KMS-11 (cell line): Measurements from ENCODE around the gene LURAP1L.

Experiments used
- H2AFZ ChIP-seq: fragments of 200-600 bp; sonication (generic); 2 replicates; pipeline ENCODE4 v1.6.1; 2016; ENCODE audit warnings: antibody characterized with exemption, mixed run types, low read depth
- H3K27ac ChIP-seq: fragments of 200-600 bp; sonication (generic); 2 replicates; pipeline ENCODE4 v1.6.1; 2016; ENCODE audit warnings: mild to moderate bottlenecking, mixed run types
- H3K27me3 ChIP-seq: fragments of 200-600 bp; sonication (generic); 2 replicates; pipeline ENCODE4 v1.6.1; 2017; ENCODE audit warnings: mild to moderate bottlenecking, low read depth, mixed run types, moderate library complexity; ENCODE audit not compliant: insufficient read depth
- H3K36me3 ChIP-seq: fragments of 200-600 bp; sonication (generic); 2 replicates; pipeline ENCODE4 v1.6.1; 2017; ENCODE audit warnings: mild to moderate bottlenecking, mixed run types; ENCODE audit not compliant: insufficient read depth
- H3K4me1 ChIP-seq: fragments of 200-600 bp; sonication (generic); 2 replicates; pipeline ENCODE4 v1.6.1; 2016; ENCODE audit warnings: mild to moderate bottlenecking, low read depth, mixed run types; ENCODE audit not compliant: poor library complexity, severe bottlenecking
- H3K4me2 ChIP-seq: fragments of 200-600 bp; sonication (generic); 2 replicates; pipeline ENCODE4 v1.7.0; 2016; ENCODE audit warnings: mild to moderate bottlenecking, mixed run types
- H3K4me3 ChIP-seq: fragments of 200-600 bp; sonication (generic); IDR thresholded peaks from 2 replicates; pipeline ENCODE4 v1.6.1; 2017; ENCODE audit warnings: low read depth, low read length, mixed read lengths; ENCODE audit not compliant: insufficient read depth
- H3K79me2 ChIP-seq: fragments of 200-600 bp; sonication (generic); 2 replicates; pipeline ENCODE4 v1.6.1; 2016; ENCODE audit warnings: low read depth, mixed run types; ENCODE audit not compliant: insufficient read depth
- H3K9ac ChIP-seq: fragments of 200-600 bp; sonication (generic); 2 replicates; pipeline ENCODE4 v1.6.1; 2016; ENCODE audit warnings: mild to moderate bottlenecking, mixed run types
- H4K20me1 ChIP-seq: fragments of 200-600 bp; sonication (generic); 2 replicates; pipeline ENCODE4 v1.6.1; 2016; ENCODE audit warnings: mild to moderate bottlenecking, mixed run types; ENCODE audit not compliant: insufficient read depth
- TF ChIP-seq, protein P1 (sequence below): fragments of 200-600 bp; sonication (generic); conservative IDR thresholded peaks from 2 replicates; pipeline ENCODE4 v1.6.1; 2017; ENCODE audit warnings: low read depth, mild to moderate bottlenecking, antibody characterized with exemption, low read length, moderate library complexity, mixed read lengths

Gene LURAP1L

DNA sequence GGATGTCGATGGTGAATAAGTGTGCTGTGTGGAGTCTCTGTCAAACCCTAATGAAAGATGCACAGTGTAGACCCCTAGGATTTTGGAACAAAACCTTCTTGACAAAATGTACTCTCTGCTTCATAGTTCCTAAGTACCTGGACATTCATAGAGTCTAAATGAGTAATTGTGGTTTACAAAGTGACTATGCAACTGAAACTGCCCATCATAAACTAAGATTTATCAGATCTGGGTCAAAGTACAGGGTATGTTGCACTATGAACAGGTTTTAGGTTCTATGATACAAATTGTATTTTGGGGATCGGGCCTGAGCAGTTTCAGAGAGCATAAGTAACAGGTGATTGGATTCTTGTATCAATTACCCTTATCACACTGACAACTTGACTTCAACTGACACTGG is 79.4 kb downstream of the LURAP1L start:
- Histone ChIP-seq H3K36me3 (no peaks in the 10 kb centered on the region), H3K9ac (no peak overlapping the region), H3K27me3 (no peaks in the 10 kb centered on the region), H3K79me2 (no peaks in the 10 kb centered on the region), H3K27ac (no peak overlapping the region), H3K4me1 (peaks cover 14% of the 10 kb centered on the region), H4K20me1 (no peaks in the 10 kb centered on the region), H3K4me2 (no peak overlapping the region), H2AFZ (no peak overlapping the region), H3K4me3 (no peak overlapping the region)
- TF ChIP-seq, protein P1, sequence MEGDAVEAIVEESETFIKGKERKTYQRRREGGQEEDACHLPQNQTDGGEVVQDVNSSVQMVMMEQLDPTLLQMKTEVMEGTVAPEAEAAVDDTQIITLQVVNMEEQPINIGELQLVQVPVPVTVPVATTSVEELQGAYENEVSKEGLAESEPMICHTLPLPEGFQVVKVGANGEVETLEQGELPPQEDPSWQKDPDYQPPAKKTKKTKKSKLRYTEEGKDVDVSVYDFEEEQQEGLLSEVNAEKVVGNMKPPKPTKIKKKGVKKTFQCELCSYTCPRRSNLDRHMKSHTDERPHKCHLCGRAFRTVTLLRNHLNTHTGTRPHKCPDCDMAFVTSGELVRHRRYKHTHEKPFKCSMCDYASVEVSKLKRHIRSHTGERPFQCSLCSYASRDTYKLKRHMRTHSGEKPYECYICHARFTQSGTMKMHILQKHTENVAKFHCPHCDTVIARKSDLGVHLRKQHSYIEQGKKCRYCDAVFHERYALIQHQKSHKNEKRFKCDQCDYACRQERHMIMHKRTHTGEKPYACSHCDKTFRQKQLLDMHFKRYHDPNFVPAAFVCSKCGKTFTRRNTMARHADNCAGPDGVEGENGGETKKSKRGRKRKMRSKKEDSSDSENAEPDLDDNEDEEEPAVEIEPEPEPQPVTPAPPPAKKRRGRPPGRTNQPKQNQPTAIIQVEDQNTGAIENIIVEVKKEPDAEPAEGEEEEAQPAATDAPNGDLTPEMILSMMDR, result no peak

DNA sequence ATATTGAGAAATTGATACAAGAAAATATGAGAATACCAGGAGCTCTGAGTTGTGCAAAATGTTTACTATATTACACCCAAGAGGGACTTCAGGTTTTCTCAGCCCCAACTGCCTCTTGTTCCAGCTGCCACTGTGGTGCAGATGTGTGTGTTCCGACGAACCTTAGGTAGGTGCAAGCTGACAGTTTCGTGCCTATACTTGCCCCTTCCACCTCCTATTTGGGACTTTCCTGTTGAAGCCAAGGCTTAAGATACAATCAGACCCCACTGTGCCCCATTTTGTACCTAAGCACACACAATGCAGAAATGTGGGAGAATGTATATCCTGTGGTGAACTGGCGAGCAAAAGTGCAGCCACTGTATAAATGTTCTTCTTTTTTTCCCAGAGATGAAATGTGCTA is 80.2 kb downstream of the LURAP1L start:
- no peaks in the 10 kb centered on the region for H3K27me3 ChIP-seq
- no peak overlapping the region for H2AFZ ChIP-seq
- no peaks in the 10 kb centered on the region for H3K79me2 ChIP-seq
- H3K27ac ChIP-seq, result no peak overlapping the region
- H3K4me3 ChIP-seq, result no peak overlapping the region
- peaks cover 14% of the 10 kb centered on the region for H3K4me1 ChIP-seq
- no peaks in the 10 kb centered on the region for H4K20me1 ChIP-seq
- TF ChIP-seq, protein P1, result no peak
- no peak overlapping the region for H3K4me2 ChIP-seq
- H3K36me3 ChIP-seq, result no peaks in the 10 kb centered on the region
- H3K9ac ChIP-seq, result no peak overlapping the region

DNA sequence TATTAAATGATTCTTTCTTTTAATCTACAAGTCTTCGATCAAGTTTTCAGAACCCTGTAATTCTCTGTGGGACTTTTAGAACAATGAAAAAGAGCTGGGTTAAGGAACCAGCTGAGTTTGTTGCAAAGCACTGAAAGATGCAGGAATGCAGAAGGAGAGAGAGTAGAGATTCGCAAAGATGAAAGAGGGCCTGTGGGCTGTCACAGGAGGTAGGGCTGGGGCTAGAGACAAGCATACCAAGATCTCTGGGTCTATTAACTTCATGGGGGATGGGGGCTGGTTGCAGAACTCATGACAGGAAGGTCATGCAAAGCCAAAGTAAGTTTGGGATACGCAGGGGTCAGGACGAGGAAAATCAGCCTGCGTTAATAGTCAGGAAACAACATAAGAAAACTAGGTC is 81.8 kb downstream of the LURAP1L start:
- H3K36me3 ChIP-seq, result no peaks in the 10 kb centered on the region
- H3K79me2 ChIP-seq, result no peaks in the 10 kb centered on the region
- no peak overlapping the region for H3K27ac ChIP-seq
- no peak overlapping the region for H3K4me3 ChIP-seq
- no peaks in the 10 kb centered on the region for H3K27me3 ChIP-seq
- no peak overlapping the region for H3K4me2 ChIP-seq
- peaks cover 14% of the 10 kb centered on the region for H3K4me1 ChIP-seq
- no peak overlapping the region for H3K9ac ChIP-seq
- no peak overlapping the region for H2AFZ ChIP-seq
- no peaks in the 10 kb centered on the region for H4K20me1 ChIP-seq
- TF ChIP-seq, protein P1, result no peak

DNA sequence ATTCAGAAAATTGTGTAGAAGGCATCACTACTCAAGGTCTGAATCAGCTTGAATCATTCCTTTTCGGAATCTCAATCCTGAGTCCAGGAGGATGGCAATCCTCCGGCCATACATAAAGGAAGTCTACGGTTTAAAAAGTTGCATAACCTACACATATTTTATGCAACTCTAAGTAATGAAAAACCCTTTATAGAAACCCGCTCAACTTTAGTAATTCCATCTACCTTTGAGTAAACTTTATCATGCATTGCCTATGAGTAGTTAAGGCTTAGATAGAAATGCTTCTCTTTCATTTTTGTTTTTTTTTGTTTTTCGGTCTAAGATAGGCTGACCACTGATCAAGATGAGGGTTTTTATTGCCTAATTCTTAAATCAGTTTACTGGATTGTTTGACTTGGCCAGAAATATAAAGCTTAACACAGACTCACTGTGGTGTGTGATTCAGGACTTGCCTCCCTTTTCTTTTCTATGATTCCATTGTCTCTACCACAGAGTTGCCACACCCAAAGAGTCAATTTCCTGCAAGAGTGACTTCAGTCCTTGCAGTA is 85.0 kb downstream of the LURAP1L start:
- Histone ChIP-seq H3K4me2 (no peak overlapping the region), H2AFZ (no peak overlapping the region)
- TF ChIP-seq, protein P1, result no peak

More for the DNA sequence above, 85.0 kb downstream of the LURAP1L start:
- no peaks in the 10 kb centered on the region for H3K79me2 ChIP-seq
- H3K4me3 ChIP-seq, result no peak overlapping the region
- H3K4me1 ChIP-seq, result peaks cover under 1% of the 10 kb centered on the region
- no peaks in the 10 kb centered on the region for H3K27me3 ChIP-seq
- no peak overlapping the region for H3K9ac ChIP-seq
- H3K27ac ChIP-seq, result no peak overlapping the region
- no peaks in the 10 kb centered on the region for H4K20me1 ChIP-seq
- no peaks in the 10 kb centered on the region for H3K36me3 ChIP-seq
